PC-9 (cell line): ENCODE data around the gene SYCP3.

Experiments
- EZH2 ChIP-seq: fragments of 200-600 bp; sonication (generic); IDR thresholded peaks from 2 replicates; pipeline ENCODE4 v1.8.0; 2017; ENCODE audit warnings: antibody characterized with exemption, low read depth
- TF ChIP-seq, protein P1 (sequence below): fragments of 200-600 bp; sonication (generic); conservative IDR thresholded peaks from 2 replicates; pipeline ENCODE4 v1.6.1; 2017; ENCODE audit warnings: mixed run types, antibody characterized with exemption, mild to moderate bottlenecking, moderate library complexity

DNA sequence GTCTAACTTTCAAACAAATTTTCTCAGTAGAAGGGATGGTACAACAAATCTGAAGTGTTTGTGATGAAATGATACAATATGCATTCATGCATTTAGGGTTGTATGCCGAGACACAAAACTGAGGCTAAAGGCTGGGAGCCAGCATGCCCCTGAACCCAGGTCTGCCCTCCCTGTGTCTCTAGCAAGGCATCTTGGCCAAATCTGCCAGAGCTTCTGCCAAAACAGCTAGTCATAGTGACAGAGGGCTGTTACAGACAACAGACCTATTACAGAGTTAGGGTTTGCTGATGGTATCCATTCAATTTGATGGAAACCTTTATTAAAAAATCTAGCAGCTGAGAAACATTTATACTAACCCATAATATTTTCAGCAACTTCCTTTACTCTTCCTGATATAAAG is 53.1 kb downstream of the SYCP3 start:
- TF ChIP-seq, protein P1, sequence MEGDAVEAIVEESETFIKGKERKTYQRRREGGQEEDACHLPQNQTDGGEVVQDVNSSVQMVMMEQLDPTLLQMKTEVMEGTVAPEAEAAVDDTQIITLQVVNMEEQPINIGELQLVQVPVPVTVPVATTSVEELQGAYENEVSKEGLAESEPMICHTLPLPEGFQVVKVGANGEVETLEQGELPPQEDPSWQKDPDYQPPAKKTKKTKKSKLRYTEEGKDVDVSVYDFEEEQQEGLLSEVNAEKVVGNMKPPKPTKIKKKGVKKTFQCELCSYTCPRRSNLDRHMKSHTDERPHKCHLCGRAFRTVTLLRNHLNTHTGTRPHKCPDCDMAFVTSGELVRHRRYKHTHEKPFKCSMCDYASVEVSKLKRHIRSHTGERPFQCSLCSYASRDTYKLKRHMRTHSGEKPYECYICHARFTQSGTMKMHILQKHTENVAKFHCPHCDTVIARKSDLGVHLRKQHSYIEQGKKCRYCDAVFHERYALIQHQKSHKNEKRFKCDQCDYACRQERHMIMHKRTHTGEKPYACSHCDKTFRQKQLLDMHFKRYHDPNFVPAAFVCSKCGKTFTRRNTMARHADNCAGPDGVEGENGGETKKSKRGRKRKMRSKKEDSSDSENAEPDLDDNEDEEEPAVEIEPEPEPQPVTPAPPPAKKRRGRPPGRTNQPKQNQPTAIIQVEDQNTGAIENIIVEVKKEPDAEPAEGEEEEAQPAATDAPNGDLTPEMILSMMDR = no peak
- TF ChIP-seq EZH2 = no peak
